T-helper 9 cell (primary cell): ENCODE data around the gene RUNX1.

ENCODE experiments used
- DNase-seq: peaks from one replicate; pipeline ENCODE4 v3.0.0-alpha.2; 2020

RUNX1 gene

DNA sequence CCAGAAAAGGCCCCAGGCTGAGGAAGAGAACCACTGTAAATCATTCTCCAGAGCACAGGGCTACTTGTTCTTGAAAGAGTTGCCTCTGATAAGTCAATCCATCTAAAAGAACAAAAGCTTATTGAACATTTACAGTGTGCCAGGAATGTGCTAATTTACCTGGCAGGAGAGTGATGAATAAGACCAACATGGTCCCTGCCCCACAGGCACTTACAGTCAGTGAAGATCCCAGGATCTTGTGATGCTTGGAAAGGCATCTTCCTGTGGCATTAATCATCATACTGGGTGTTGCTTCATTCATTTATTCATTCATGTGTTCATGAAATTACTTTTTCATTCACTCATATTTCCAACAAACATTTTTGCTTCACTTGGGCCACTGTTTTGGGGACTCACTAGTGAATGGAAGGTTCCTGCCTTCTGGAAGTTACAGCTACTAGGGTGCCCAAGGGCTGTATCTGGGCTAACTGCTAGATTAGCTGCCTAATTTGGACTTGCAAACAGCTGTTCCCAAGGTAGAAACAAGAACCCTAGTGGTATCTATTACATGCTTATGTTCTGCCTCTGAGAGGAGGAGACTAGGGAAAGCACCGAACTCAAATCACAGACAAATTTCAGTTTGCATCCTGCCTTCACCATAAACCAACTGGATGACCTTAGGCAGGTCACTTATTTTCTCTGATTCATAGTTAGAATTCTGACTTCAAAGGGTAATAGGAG, 246.8 kb downstream of the RUNX1 start:
- DNase-seq = no peak

DNA sequence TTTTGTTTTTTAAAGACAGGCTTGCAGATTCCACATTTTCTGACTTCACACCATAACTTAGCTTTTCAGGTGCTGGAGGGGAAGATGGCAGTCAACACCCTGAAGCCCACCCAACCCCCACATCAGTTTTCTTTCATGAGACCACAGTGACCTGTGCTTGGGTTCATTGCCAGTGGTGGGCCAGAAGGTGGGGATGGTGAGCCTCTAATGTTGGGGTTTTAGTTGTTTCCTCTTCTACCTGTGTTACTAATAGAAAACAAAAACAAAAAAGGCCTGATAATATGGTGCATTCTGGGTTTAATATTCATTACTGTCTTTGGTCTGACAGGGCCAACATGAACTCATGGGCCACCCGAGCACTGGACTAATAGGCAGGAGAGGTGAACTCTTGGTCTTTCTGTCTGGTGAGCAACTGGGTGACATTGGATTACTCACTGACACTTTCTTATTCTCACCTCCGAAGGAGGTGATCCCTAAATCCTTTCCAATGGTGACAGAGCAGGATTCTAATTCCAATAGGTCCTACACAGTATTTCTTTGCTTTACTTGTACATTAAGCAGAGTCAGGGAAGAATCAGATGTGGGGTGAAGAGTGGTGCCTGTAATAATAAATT, 247.5 kb downstream of the RUNX1 start:
- no peak for DNase-seq

DNA sequence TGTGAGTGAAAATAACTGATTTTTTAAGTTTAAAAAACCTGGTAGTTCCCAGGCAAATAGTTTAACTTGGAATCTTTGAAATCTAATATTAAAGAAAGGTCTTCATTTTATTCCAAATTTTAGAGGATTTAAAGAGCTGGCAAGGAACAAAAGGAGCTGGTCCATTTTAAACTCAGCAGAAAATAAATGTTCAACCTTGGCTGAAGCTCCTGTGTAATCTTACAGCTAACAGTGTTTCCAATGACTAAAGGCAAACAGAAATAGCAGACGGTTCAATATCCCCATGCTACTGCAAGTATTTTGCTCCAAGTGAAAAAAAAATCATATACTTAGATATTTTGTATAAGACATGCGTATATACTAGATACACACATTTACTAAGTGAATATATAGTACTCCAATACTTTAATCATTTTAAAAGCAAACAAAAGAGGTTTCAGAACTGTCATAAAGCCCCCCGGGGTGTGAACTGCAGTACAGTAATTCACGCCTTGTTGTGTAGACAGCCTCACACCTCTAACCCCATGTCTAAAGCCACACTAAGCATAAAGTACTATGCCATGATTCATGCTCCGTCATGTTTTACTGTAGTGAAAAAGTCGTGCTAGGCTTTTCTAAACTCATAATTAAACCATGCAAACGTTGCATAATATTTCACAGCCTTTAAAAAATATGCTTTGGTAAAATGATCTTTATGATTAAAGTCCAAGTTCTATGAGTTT, 248.1 kb downstream of the RUNX1 start:
- DNase-seq = no peak

GRCh38 chr21:34799092-34799491, 250.0 kb downstream of the RUNX1 start:
- DNase-seq = no peak

DNA sequence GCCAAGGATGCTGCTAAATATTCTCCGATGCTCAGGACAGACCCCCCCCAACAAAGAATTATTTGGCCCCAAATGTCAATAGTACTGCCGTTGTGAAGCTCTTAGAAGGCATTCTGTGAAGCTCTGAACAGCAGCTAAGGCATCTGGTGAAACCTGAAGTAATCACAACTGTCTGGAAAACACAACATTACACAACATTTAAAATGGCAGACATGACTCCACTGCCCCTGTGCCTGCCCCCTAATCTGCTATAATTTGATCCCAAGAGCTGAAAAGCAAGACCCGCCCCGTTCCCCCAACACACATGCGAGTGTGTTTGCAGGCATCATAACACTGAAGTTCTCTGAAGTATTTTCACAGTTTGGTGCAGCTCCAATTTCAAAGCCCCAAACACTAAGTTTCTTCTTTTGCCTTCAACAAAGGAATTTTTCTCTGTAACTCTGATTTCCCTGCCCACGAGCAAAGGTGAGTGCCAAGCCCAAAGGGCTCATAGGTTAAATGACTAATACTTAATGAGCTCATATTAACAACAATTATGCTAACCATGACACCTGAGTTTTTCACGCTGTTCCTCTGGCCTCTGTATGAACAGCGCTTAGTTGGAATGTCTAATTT, 251.1 kb downstream of the RUNX1 start:
- no peak for DNase-seq

- DNase-seq = no peak
Measured at GRCh38 chr21:34797201-34797525, 251.9 kb downstream of the RUNX1 start.

GRCh38 chr21:34796518-34797200, 252.4 kb downstream of the RUNX1 start:
- no peak for DNase-seq

DNA sequence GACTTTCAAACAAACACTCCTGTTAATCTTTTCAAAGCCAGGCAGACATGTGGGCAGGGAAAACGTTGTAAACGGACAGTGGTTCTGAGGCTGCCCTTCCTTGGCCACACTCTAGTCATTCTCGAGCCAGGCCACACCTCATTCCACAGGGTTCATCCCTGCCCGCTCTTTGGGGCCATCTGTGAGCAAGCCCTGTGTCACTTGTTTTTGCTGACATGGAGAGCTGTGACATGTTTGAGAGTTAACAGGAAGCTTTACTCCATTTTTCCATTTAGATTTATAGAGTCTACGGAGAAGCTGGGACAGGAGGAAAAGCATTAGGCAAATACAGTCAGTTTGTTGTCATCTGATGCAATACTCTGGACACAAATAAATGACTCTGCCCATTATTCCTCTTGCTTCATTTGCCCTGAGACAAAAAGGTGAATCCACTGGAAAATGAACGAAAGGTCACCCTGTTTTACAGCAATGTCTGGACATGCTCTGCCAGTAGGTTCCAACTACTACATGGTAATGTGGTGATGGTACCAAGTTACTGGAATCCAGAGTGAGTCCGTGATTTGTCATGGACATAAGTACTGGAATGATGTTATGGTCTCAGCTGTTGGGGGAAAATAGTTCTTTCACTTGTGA, 253.4 kb downstream of the RUNX1 start:
- no peak for DNase-seq

- no peak for DNase-seq
Measured at GRCh38 chr21:34795175-34795547, 253.9 kb downstream of the RUNX1 start.

DNA sequence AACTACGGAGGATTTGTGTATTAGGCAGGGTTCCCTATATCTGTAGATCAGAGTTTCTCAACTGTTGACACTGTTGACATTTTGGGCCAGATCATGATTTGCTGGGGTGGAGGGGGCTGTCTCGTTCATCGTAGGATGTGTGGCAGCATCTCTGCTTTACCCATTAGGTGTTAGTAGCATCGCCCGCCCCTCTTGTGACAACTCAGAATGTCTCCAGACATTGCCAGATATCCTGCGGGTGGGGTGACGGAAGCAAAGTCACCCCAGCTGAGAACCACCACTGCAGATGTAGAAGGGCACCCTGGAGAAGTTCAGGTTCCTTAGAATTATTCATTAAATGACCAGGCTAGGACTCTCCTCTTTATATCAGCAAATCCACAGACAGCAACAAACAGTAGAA, 254.4 kb downstream of the RUNX1 start:
- no peak for DNase-seq

DNA sequence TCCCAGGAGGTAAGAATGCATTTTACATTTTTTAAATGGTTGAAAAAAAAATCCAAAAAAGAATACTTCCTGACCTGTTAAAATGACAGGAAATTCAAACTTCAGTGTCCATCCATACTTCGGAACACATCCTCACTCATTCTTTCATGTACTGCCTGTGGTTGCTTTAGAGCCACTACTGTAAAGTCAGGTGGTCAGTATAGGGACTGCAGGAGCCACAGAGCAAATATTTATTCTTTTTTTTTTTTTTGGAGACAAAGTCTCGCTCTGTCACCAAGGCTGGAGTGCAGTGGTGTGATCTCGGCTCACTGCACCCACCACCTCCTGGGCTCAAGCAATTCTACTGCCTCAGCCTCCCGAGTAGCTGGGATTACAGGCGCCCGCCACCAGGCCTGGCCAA, 255.6 kb downstream of the RUNX1 start:
- no peak for DNase-seq

GRCh38 chr21:34792504-34793089, 256.5 kb downstream of the RUNX1 start:
- DNase-seq = no peak

DNA sequence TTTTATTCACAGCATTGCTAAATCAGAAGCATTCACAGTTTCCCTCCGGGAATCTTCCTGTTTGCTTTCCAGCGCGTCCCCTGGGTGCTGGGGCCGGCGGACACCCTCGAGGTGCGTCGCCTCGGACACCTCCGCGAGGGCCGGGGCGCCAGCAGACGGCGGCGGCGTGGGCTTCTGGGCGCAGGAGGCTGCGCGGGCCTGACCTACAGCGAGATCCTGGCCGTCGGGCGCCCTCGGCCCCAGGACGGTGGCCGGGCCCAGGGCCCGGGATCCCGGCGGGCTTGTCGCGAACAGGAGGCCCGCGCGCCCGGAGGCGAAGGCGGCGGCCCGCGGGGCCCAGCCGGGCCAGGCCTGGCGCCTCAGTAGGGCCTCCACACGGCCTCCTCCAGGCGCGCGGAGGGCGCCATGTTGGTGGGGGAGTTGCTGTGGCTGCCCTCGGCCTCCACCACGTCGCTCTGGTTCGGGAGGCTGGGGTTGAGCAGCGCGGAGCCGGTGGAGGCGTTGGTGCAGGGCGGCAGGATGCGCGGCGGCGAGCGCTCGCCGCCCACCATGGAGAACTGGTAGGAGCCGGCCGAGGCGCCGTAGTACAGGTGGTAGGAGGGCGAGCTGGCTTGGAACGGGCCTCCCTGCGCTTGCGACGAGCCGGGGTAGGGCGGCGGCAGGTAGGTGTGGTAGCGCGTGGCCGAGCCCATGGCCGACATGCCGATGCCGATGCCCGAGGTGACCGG, 257.2 kb downstream of the RUNX1 start:
- no peak for DNase-seq

DNA sequence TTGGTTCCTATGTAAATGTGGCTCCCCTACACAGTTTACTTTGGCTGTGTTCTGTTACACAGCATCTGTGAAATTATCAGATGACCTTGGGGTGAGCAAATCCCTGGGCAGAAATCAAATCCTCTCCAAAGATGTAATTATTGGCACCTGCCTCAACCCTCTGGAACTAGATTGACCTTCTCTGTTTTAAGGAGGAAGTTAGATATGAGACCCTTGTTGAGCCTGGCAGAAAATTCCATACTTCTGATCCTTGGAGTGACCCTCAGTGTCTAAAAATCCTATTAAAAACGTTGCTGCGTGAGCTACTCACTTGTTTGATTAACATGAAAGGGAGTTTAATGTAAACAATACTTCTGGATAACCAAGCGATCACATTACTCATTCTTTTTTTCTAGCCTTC, 258.3 kb downstream of the RUNX1 start:
- no peak for DNase-seq

DNA sequence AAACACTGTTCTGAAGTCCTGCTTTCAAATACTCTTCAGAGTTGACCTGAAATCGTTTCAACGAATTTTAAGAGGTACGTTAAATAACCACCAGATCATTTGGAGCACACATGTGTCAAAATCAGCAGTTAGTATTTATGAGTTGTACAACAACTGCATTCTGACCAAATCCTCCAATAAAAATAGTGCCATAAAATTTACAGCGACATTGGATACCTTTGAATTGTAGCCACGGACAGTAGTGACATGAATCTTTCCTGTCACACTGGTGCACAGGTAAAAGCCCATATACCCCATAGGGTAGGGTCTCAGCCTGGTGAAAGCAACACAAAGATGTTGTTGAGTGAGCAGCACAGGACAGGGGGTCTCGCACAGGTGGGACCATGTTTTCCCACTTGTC, 258.8 kb downstream of the RUNX1 start:
- no peak for DNase-seq

DNA sequence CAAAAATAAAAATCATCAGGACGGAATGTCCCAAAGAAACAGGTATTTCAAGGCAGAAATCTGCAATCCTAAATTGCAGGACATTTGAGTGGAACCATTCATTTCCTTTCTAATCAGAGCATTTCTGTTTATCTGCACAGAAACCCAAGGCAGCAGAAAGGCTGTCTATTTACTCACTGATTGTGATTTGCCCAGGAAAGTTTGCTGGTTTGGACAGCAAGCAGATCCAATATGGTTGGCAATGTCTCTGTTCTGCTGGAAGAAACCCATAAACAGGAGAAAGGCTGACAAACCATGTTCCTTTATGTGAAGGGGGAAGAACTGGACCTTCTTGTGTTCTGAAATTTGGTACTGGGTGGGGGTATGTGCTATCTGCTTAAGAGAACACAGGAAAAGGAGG, 260.2 kb downstream of the RUNX1 start:
- DNase-seq = no peak

DNA sequence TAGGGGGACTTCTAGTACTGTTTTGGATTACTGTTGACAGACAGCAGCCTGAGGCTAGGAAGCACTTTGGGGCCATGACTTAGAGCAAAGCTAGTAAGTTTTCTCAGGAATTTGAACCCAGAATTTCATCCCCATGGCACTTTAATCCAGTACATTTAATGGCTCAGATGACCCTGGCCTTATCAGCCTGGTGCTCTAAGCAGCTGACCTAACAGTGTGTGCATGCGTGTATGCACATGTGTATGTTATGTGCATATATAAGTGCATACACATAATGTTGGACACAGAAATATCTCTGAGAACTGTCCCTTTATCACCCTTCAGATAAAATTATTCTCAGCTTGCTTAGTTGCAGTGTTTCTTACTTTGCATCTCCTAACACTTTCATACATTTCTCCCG, 265.3 kb downstream of the RUNX1 start:
- DNase-seq = no peak

- no peak for DNase-seq
Measured at GRCh38 chr21:34782506-34783360, 266.4 kb downstream of the RUNX1 start.

GRCh38 chr21:34781526-34781925, 267.6 kb downstream of the RUNX1 start:
- DNase-seq = no peak

DNA sequence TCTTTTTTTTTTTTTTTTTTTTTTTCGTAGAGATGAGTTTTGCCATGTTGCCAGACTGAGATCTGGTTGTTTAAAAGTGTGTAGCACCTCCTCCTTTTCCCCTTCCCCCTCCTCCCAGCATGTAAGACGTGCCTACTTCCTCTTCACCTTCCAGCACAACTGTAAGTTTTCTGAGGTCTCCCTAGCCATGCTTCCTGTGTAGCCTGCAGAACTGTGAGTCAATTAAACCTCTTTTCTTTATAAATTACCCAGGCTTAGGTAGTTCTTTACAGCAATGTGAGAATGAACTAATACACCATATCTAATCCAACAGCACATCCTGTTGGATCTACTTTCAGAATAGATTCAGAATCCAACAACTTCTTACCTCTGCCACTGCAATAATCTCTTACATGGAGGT, 269.2 kb downstream of the RUNX1 start:
- DNase-seq = no peak

DNA sequence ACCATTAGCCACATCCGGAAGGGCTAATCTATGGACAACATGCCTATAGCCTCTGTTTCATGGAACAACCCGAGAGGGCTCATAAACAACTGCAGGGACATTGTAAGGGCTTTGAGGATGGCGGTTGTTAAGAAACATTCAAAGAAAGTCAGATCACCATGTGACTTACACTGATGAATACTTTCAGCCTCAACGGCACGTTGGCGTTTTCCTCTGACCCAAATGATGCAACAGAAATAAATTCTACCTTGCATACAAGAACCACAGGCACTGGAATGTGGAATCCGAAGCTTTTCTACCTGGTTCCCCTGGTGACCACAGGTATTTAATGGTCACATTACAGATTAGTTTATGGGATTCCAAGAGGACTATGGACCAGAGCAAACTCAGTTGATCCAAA, 273.3 kb downstream of the RUNX1 start:
- DNase-seq = no peak
